H9 (cell line): ENCODE measurements around the gene PCYT1A. TPM values are rescaled to one million over a fixed set of nuclear protein-coding genes. Genes with fewer than 3 reads are reported as not detected.

ENCODE experiments used
- DNase-seq: peaks from one replicate; pipeline ENCODE4 v3.0.0-alpha.2; 2017
- H2AFZ ChIP-seq: one replicate; pipeline ENCODE4 v1.6.1; 2013; ENCODE audit warnings: mild to moderate bottlenecking, low read length, control low read depth, moderate library complexity
- H2AK5ac ChIP-seq: 2 replicates; pipeline ENCODE4 v1.6.1; 2013; ENCODE audit warnings: low read length, control low read depth, mixed read lengths; ENCODE audit not compliant: insufficient read length
- H2BK120ac ChIP-seq: one replicate; pipeline ENCODE4 v1.6.1; 2013; ENCODE audit warnings: low read depth, mild to moderate bottlenecking, low read length, control low read depth, inconsistent platforms; ENCODE audit not compliant: poor library complexity, severe bottlenecking
- H2BK12ac ChIP-seq: 2 replicates; pipeline ENCODE4 v1.6.1; 2013; ENCODE audit warnings: low read length, control low read depth, mixed read lengths, low read depth; ENCODE audit not compliant: insufficient read length
- H2BK15ac ChIP-seq: 2 replicates; pipeline ENCODE4 v1.6.1; 2013; ENCODE audit warnings: low read depth, low read length, control low read depth
- H2BK20ac ChIP-seq: one replicate; pipeline ENCODE4 v1.6.1; 2013; ENCODE audit warnings: low read depth, mild to moderate bottlenecking, low read length, control low read depth, inconsistent platforms; ENCODE audit not compliant: poor library complexity, severe bottlenecking
- H2BK5ac ChIP-seq: 2 replicates; pipeline ENCODE4 v1.6.1; 2013; ENCODE audit warnings: low read length, control low read depth, mixed read lengths; ENCODE audit not compliant: insufficient read length
- H3K14ac ChIP-seq: 2 replicates; pipeline ENCODE4 v1.6.1; 2013; ENCODE audit warnings: low read length, control low read depth; ENCODE audit not compliant: insufficient read depth
- H3K18ac ChIP-seq: 2 replicates; pipeline ENCODE4 v1.6.1; 2013; ENCODE audit warnings: low read depth, mild to moderate bottlenecking, mixed read lengths, low read length, control low read depth; ENCODE audit not compliant: insufficient read length
- H3K23ac ChIP-seq: 2 replicates; pipeline ENCODE4 v1.6.1; 2013; ENCODE audit warnings: low read length, control low read depth, mixed read lengths, low read depth; ENCODE audit not compliant: insufficient read length
- H3K23me2 ChIP-seq: 2 replicates; pipeline ENCODE4 v1.6.1; 2013; ENCODE audit warnings: low read depth, mild to moderate bottlenecking, mixed read lengths, low read length, control low read depth; ENCODE audit not compliant: insufficient read length, poor library complexity, severe bottlenecking
- H3K27ac ChIP-seq: 2 replicates; pipeline ENCODE4 v1.5.1; 2013; ENCODE audit warnings: low read length, control low read depth, mixed read lengths, low read depth; ENCODE audit not compliant: insufficient read length
- H3K27me3 ChIP-seq: 2 replicates; pipeline ENCODE4 v1.6.1; 2013; ENCODE audit warnings: low read length, control low read depth, inconsistent platforms; ENCODE audit not compliant: insufficient read depth
- H3K4ac ChIP-seq: 2 replicates; pipeline ENCODE4 v1.6.1; 2013; ENCODE audit warnings: low read depth, mild to moderate bottlenecking, control low read depth, inconsistent platforms, low read length, moderate library complexity
- H3K4me1 ChIP-seq: 2 replicates; pipeline ENCODE4 v1.6.1; 2013; ENCODE audit warnings: low read length, control low read depth, inconsistent platforms; ENCODE audit not compliant: insufficient read depth
- H3K4me2 ChIP-seq: 2 replicates; pipeline ENCODE4 v1.6.1; 2013; ENCODE audit warnings: low read length, control low read depth, mixed read lengths; ENCODE audit not compliant: insufficient read length, insufficient read depth
- H3K56ac ChIP-seq: 2 replicates; pipeline ENCODE4 v1.6.1; 2013; ENCODE audit warnings: low read depth, mild to moderate bottlenecking, mixed read lengths, low read length, control low read depth; ENCODE audit not compliant: insufficient read length
- H3K79me1 ChIP-seq: 2 replicates; pipeline ENCODE4 v1.6.1; 2013; ENCODE audit warnings: low read depth, mild to moderate bottlenecking, moderate library complexity, low read length, control low read depth, inconsistent platforms; ENCODE audit not compliant: insufficient read depth, poor library complexity, severe bottlenecking
- H3K79me2 ChIP-seq: 2 replicates; pipeline ENCODE4 v1.6.1; 2013; ENCODE audit warnings: low read length, control low read depth, inconsistent platforms; ENCODE audit not compliant: insufficient read depth
- H3K9ac ChIP-seq: 2 replicates; pipeline ENCODE4 v1.6.1; 2013; ENCODE audit warnings: low read length, control low read depth, mixed read lengths; ENCODE audit not compliant: insufficient read length; ENCODE audit errors: extremely low read depth
- H3K9me3 ChIP-seq: one replicate; pipeline ENCODE4 v1.6.1; 2013; ENCODE audit warnings: low read depth, low read length, inconsistent platforms; ENCODE audit not compliant: control insufficient read depth
- H3T11ph ChIP-seq: one replicate; pipeline ENCODE4 v1.6.1; 2013; ENCODE audit warnings: mild to moderate bottlenecking, low read length, control low read depth, inconsistent platforms
- H4K20me1 ChIP-seq: one replicate; pipeline ENCODE4 v1.6.1; 2013; ENCODE audit not compliant: control insufficient read depth, insufficient read length, insufficient read depth
- H4K5ac ChIP-seq: 2 replicates; pipeline ENCODE4 v1.6.1; 2013; ENCODE audit warnings: low read depth, mild to moderate bottlenecking, mixed read lengths, low read length, control low read depth; ENCODE audit not compliant: insufficient read length
- H4K8ac ChIP-seq: replicated peaks from 2 replicates; pipeline ENCODE4 v1.6.1; 2013; ENCODE audit warnings: low read length, control low read depth, mixed read lengths, low read depth; ENCODE audit not compliant: insufficient read length
- H4K91ac ChIP-seq: 2 replicates; pipeline ENCODE4 v1.6.1; 2013; ENCODE audit warnings: low read depth, mild to moderate bottlenecking, moderate library complexity, mixed read lengths, low read length, control low read depth; ENCODE audit not compliant: insufficient read length
- H3K27ac Mint-ChIP-seq, 3 experiments: 2 replicates in 2 of 3; 3 replicates in 1 of 3; pipeline ENCODE4 v1.8.0; 2020 to 2021; ENCODE audit warnings: mixed read lengths in 3 of 3, mild to moderate bottlenecking in 1 of 3, moderate library complexity in 1 of 3
- H3K27me3 Mint-ChIP-seq: 2 replicates; pipeline ENCODE4 v1.8.0; 2021; ENCODE audit warnings: low read depth, mild to moderate bottlenecking, moderate library complexity, mixed read lengths
- H3K36me3 Mint-ChIP-seq, 3 experiments: 2 replicates in 2 of 3; 3 replicates in 1 of 3; pipeline ENCODE4 v1.8.0; 2020 to 2021; ENCODE audit warnings: low read depth in 3 of 3, mixed read lengths in 3 of 3; ENCODE audit not compliant: insufficient read depth in 1 of 3
- H3K4me1 Mint-ChIP-seq, 2 experiments: 2 replicates each; pipeline ENCODE4 v1.8.0; 2020; ENCODE audit warnings: mixed read lengths in 2 of 2
- H3K4me3 Mint-ChIP-seq, 2 experiments: 2 replicates in 1 of 2; 3 replicates in 1 of 2; pipeline ENCODE4 v1.8.0; 2020 to 2021; ENCODE audit warnings: mild to moderate bottlenecking in 2 of 2, mixed read lengths in 2 of 2, moderate library complexity in 1 of 2
- H3K9me3 Mint-ChIP-seq, 2 experiments: 2 replicates in 1 of 2; 3 replicates in 1 of 2; pipeline ENCODE4 v1.8.0; 2020; ENCODE audit warnings: mild to moderate bottlenecking in 2 of 2, mixed read lengths in 2 of 2, moderate library complexity in 1 of 2
- CTCF ChIP-seq: fragments of 200-600 bp; sonication (generic); conservative IDR thresholded peaks from 3 replicates; pipeline ENCODE4 v1.8.0; 2021; ENCODE audit warnings: antibody characterized with exemption, mild to moderate bottlenecking
- WGBS: extraction: QIAGEN DNeasy Blood & Tissue Kit; methylation state at CpG from one replicate; pipeline ENCODE4 v1.1.7; 2013; ENCODE audit warnings: missing lambda C conversion rate, low lambda C conversion rate, mixed read lengths; ENCODE audit not compliant: insufficient read length; ENCODE audit errors: extremely low coverage; 5-methylcytosine and 5-hydroxymethylcytosine counted together
- total RNA-seq: library from RNA; stranded (reverse); gene quantifications from 2 replicates; pipeline ENCODE4 v1.2.1, GENCODE V29; 2021

PCYT1A gene
- total RNA-seq, 1 experiment from 2014 or later = 31.6 TPM

- H3K4ac ChIP-seq = no peak overlapping the region
- Mint-ChIP-seq H3K36me3 (peaks cover 0 to 4% (median 0%) of the 10 kb centered on the region in 3 experiments; a peak in 4 of 7 replicates), H3K4me3 (no peak overlapping the region), H3K27me3 (no peaks in the 10 kb centered on the region; the same call in none of the 2 replicates), H3K9me3 (no peaks in the 10 kb centered on the region), H3K27ac (no peak overlapping the region), H3K4me1 (peaks cover 14 to 19% of the 10 kb centered on the region in 2 experiments; a peak in 3 of 4 replicates)
- H2BK15ac ChIP-seq = no peak overlapping the region
- no peak overlapping the region for H4K5ac ChIP-seq
- no CpG with 5 or more reads among the region's 19 CpGs for WGBS
- H3K56ac ChIP-seq = no peak overlapping the region
- no peak overlapping the region for H4K8ac ChIP-seq
- no peak overlapping the region for H3K27ac ChIP-seq
- no peak for DNase-seq
- H3K4me1 ChIP-seq = no peaks in the 10 kb centered on the region
- H3K18ac ChIP-seq = no peak overlapping the region
- no peak overlapping the region for H2BK12ac ChIP-seq
- no peak overlapping the region for H3K4me2 ChIP-seq
- no peak overlapping the region for H4K91ac ChIP-seq
- no peaks in the 10 kb centered on the region for H3K79me2 ChIP-seq
- H3K14ac ChIP-seq = no peak overlapping the region
- H3K23me2 ChIP-seq = peaks cover 2% of the 10 kb centered on the region
- no peak overlapping the region for H2BK5ac ChIP-seq
- no peak for TF ChIP-seq CTCF
- H2BK120ac ChIP-seq = no peak overlapping the region
- H2AK5ac ChIP-seq = no peak overlapping the region
- H2BK20ac ChIP-seq = no peak overlapping the region
- H2AFZ ChIP-seq = no peak overlapping the region
- H3K79me1 ChIP-seq = no peaks in the 10 kb centered on the region
- no peaks in the 10 kb centered on the region for H3K27me3 ChIP-seq
- no peak overlapping the region for H3K23ac ChIP-seq
- no peak overlapping the region for H3T11ph ChIP-seq
- H3K9me3 ChIP-seq = no peaks in the 10 kb centered on the region
- no peak overlapping the region for H3K9ac ChIP-seq
- H4K20me1 ChIP-seq = no peaks in the 10 kb centered on the region
Observed at GRCh38 chr3:196222876-196223595, 64.5 kb downstream of the PCYT1A start.
